ENCODE results near the gene OCIAD2. TPM values are rescaled to one million over a fixed set of nuclear protein-coding genes. Genes with fewer than 3 reads are reported as not detected.
"Not testable (repeated sequence)": the region's sequence is repeated elsewhere in the genome, so short reads cannot be mapped to it uniquely, and the experiment has no call there.

OCIAD2 gene
- total and polyA plus RNA-seq, 5 donors from 2014 or later: 83.0 to 359 (median 294) TPM

GRCh38 chr4:48853604-48854394 lies 52.8 kb downstream of the OCIAD2 start:
- peaks cover 60% of the 10 kb centered on the region for H3K36me3 ChIP-seq (ENCODE audit: control insufficient read depth, insufficient read depth, low read length)
- no peaks in the 10 kb centered on the region for H3K9me3 Mint-ChIP-seq
- H3K27me3 Mint-ChIP-seq: no peaks in the 10 kb centered on the region
- no peaks in the 10 kb centered on the region for H3K27me3 ChIP-seq (ENCODE audit: control insufficient read depth, insufficient read depth, low read length)
- ATAC-seq (ENCODE audit: low read depth in 2 of 2) (no peak), DNase-seq (no peak)
- no peak overlapping the region for H3K4me3 Mint-ChIP-seq
- peaks cover 31% of the 10 kb centered on the region for H3K36me3 Mint-ChIP-seq
- H3K4me1 Mint-ChIP-seq: peaks cover 0 to 15% (median 5%) of the 10 kb centered on the region in 4 donors
- peak overlapping the region in 1 of 3 donors; percentile 18 for H3K27ac Mint-ChIP-seq
- no peak overlapping the region for H3K4me3 ChIP-seq (ENCODE audit: low read depth, low read length)
- H3K9me3 ChIP-seq (ENCODE audit: control insufficient read depth in 2 of 2, low read length in 2 of 2): no peaks in the 10 kb centered on the region
- no peaks in the 10 kb centered on the region for H3K4me1 ChIP-seq (ENCODE audit: control insufficient read depth, insufficient read depth, low read length, poor library complexity, severe bottlenecking)
- no peak overlapping the region for H3K27ac ChIP-seq (ENCODE audit: insufficient read depth, low read length, poor library complexity, severe bottlenecking)

GRCh38 chr4:48851651-48852050 lies 54.9 kb downstream of the OCIAD2 start:
- ATAC-seq (ENCODE audit: low read depth in 2 of 2) (no peak), DNase-seq (no peak)
- H3K36me3 ChIP-seq (ENCODE audit: control insufficient read depth, insufficient read depth, low read length): peaks cover 69% of the 10 kb centered on the region
- Mint-ChIP-seq H3K4me1 (peaks cover 0 to 18% (median 10%) of the 10 kb centered on the region in 4 donors), H3K36me3 (peaks cover 36% of the 10 kb centered on the region), H3K4me3 (no peak overlapping the region), H3K9me3 (no peaks in the 10 kb centered on the region), H3K27me3 (no peaks in the 10 kb centered on the region), H3K27ac (no peak overlapping the region)
- no peak overlapping the region for H3K4me3 ChIP-seq (ENCODE audit: low read depth, low read length)
- no peak overlapping the region for H3K27ac ChIP-seq (ENCODE audit: insufficient read depth, low read length, poor library complexity, severe bottlenecking)
- H3K9me3 ChIP-seq (ENCODE audit: control insufficient read depth in 2 of 2, low read length in 2 of 2): no peaks in the 10 kb centered on the region
- H3K4me1 ChIP-seq (ENCODE audit: control insufficient read depth, insufficient read depth, low read length, poor library complexity, severe bottlenecking): no peaks in the 10 kb centered on the region
- H3K27me3 ChIP-seq (ENCODE audit: control insufficient read depth, insufficient read depth, low read length): no peaks in the 10 kb centered on the region

GRCh38 chr4:48848799-48849198 lies 57.8 kb downstream of the OCIAD2 start:
- H3K27me3 Mint-ChIP-seq, H3K9me3 Mint-ChIP-seq: not testable (repeated sequence)

GRCh38 chr4:48844843-48845242 lies 61.7 kb downstream of the OCIAD2 start:
- H3K27me3 Mint-ChIP-seq: no peaks in the 10 kb centered on the region
- H3K9me3 ChIP-seq (ENCODE audit: control insufficient read depth in 2 of 2, low read length in 2 of 2): no peaks in the 10 kb centered on the region
- peaks cover 79% of the 10 kb centered on the region for H3K36me3 ChIP-seq (ENCODE audit: control insufficient read depth, insufficient read depth, low read length)
- DNase-seq (no peak), ATAC-seq (ENCODE audit: low read depth in 2 of 2) (no peak)
- no peak overlapping the region for H3K27ac Mint-ChIP-seq
- no peak overlapping the region for H3K27ac ChIP-seq (ENCODE audit: insufficient read depth, low read length, poor library complexity, severe bottlenecking)
- no peaks in the 10 kb centered on the region for H3K4me1 ChIP-seq (ENCODE audit: control insufficient read depth, insufficient read depth, low read length, poor library complexity, severe bottlenecking)
- H3K4me1 Mint-ChIP-seq: peaks cover 4 to 34% (median 23%) of the 10 kb centered on the region in 4 donors
- no peak overlapping the region for H3K4me3 Mint-ChIP-seq
- H3K27me3 ChIP-seq (ENCODE audit: control insufficient read depth, insufficient read depth, low read length): no peaks in the 10 kb centered on the region
- H3K9me3 Mint-ChIP-seq: no peaks in the 10 kb centered on the region
- H3K4me3 ChIP-seq (ENCODE audit: low read depth, low read length): no peak overlapping the region
- H3K36me3 Mint-ChIP-seq: peaks cover 50% of the 10 kb centered on the region

More at GRCh38 chr4:48848799-48849198, 57.8 kb downstream of the OCIAD2 start:
- H3K9me3 ChIP-seq (ENCODE audit: control insufficient read depth in 2 of 2, low read length in 2 of 2); H3K4me3 Mint-ChIP-seq; H3K27ac Mint-ChIP-seq; H3K4me3 ChIP-seq (ENCODE audit: low read depth, low read length); H3K4me1 ChIP-seq (ENCODE audit: control insufficient read depth, insufficient read depth, low read length, poor library complexity, severe bottlenecking); H3K27ac ChIP-seq (ENCODE audit: insufficient read depth, low read length, poor library complexity, severe bottlenecking); DNase-seq; ATAC-seq (ENCODE audit: low read depth in 2 of 2); H3K27me3 ChIP-seq (ENCODE audit: control insufficient read depth, insufficient read depth, low read length): not testable (repeated sequence)
- H3K4me1 Mint-ChIP-seq: peaks cover 0 to 28% (median 14%) of the 10 kb centered on the region in 4 donors
- peaks cover 73% of the 10 kb centered on the region for H3K36me3 ChIP-seq (ENCODE audit: control insufficient read depth, insufficient read depth, low read length)
- H3K36me3 Mint-ChIP-seq: peaks cover 51% of the 10 kb centered on the region

GRCh38 chr4:48841045-48841827 lies 65.3 kb downstream of the OCIAD2 start:
- no peaks in the 10 kb centered on the region for H3K4me1 ChIP-seq (ENCODE audit: control insufficient read depth, insufficient read depth, low read length, poor library complexity, severe bottlenecking)
- H3K27ac Mint-ChIP-seq: peak overlapping the region in 1 of 3 donors; percentile 46
- ATAC-seq (ENCODE audit: low read depth in 2 of 2): no peak

GRCh38 chr4:48836658-48837057 lies 69.9 kb downstream of the OCIAD2 start:
- Histone ChIP-seq H3K27me3 (ENCODE audit: control insufficient read depth, insufficient read depth, low read length) (no peaks in the 10 kb centered on the region), H3K9me3 (ENCODE audit: control insufficient read depth in 2 of 2, low read length in 2 of 2) (no peaks in the 10 kb centered on the region), H3K36me3 (ENCODE audit: control insufficient read depth, insufficient read depth, low read length) (peaks cover 64% of the 10 kb centered on the region), H3K27ac (ENCODE audit: insufficient read depth, low read length, poor library complexity, severe bottlenecking) (no peak overlapping the region), H3K4me3 (ENCODE audit: low read depth, low read length) (no peak overlapping the region), H3K4me1 (ENCODE audit: control insufficient read depth, insufficient read depth, low read length, poor library complexity, severe bottlenecking) (peaks cover 15% of the 10 kb centered on the region)
- Mint-ChIP-seq H3K36me3 (peaks cover 19% of the 10 kb centered on the region), H3K9me3 (peaks cover 0 to 3% (median 0%) of the 10 kb centered on the region in 7 donors), H3K4me3 (no peak overlapping the region), H3K4me1 (peaks cover 16 to 45% (median 29%) of the 10 kb centered on the region in 4 donors), H3K27me3 (no peaks in the 10 kb centered on the region), H3K27ac (no peak overlapping the region)
- no peak for ATAC-seq (ENCODE audit: low read depth in 2 of 2)
- no peak for DNase-seq

More at GRCh38 chr4:48841045-48841827, 65.3 kb downstream of the OCIAD2 start:
- Mint-ChIP-seq H3K4me3 (no peak overlapping the region), H3K9me3 (no peaks in the 10 kb centered on the region), H3K4me1 (peaks cover 13 to 34% (median 27%) of the 10 kb centered on the region in 4 donors), H3K36me3 (peaks cover 42% of the 10 kb centered on the region), H3K27me3 (no peaks in the 10 kb centered on the region)
- Histone ChIP-seq H3K36me3 (ENCODE audit: control insufficient read depth, insufficient read depth, low read length) (peaks cover 77% of the 10 kb centered on the region), H3K27ac (ENCODE audit: insufficient read depth, low read length, poor library complexity, severe bottlenecking) (no peak overlapping the region), H3K4me3 (ENCODE audit: low read depth, low read length) (no peak overlapping the region), H3K9me3 (ENCODE audit: control insufficient read depth in 2 of 2, low read length in 2 of 2) (no peaks in the 10 kb centered on the region), H3K27me3 (ENCODE audit: control insufficient read depth, insufficient read depth, low read length) (no peaks in the 10 kb centered on the region)
- DNase-seq: no peak

All from CD4-positive, CD25-positive, alpha-beta regulatory T cell (primary cell).